ENCODE data around the gene SLC16A8.
"Not testable (repeated sequence)": the region's sequence is repeated elsewhere in the genome, so short reads cannot be mapped to it uniquely, and the experiment has no call there.

The SLC16A8 gene

GRCh38 chr22:38080850-38081635 is 2.9 kb downstream of the SLC16A8 start:
- H3K27ac Mint-ChIP-seq: no peak overlapping the region
- no peak for TF ChIP-seq CTCF (IDR thresholded peaks at IDR 0.05; ENCODE audit: unreplicated experiment in 3 of 3)
- no peaks in the 10 kb centered on the region for H3K9me3 Mint-ChIP-seq
- no peaks in the 10 kb centered on the region for H3K36me3 Mint-ChIP-seq (ENCODE audit: low read depth)
- H3K4me1 Mint-ChIP-seq: no peaks in the 10 kb centered on the region
- peaks cover 8% of the 10 kb centered on the region for H3K27me3 Mint-ChIP-seq (ENCODE audit: low read depth)
- H3K4me3 Mint-ChIP-seq: no peak overlapping the region

DNA sequence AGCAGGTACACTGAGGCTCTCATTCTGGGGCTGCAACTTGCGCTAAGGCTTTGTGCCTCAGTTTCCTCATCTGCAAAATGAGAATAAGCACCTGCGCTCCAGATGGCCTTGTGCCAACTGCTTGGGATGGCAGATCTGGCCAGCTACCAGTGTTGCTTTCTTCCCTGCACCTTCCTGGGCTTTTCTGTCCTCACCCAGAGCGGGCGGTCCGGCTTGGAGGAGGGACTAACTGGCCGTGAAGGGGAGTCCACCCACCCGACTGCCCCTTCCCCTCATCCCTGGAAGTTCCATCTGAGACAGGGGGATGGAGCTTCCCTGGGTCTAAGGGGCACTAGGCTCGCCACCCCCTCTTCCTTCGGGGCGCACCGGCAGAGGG is 3.5 kb downstream of the SLC16A8 start:
- TF ChIP-seq CTCF (IDR thresholded peaks at IDR 0.05; ENCODE audit: unreplicated experiment in 3 of 3): no peak
- no peak overlapping the region for H3K27ac Mint-ChIP-seq
- no peak overlapping the region for H3K4me3 Mint-ChIP-seq
- peaks cover 8% of the 10 kb centered on the region for H3K27me3 Mint-ChIP-seq (ENCODE audit: low read depth)
- no peaks in the 10 kb centered on the region for H3K36me3 Mint-ChIP-seq (ENCODE audit: low read depth)
- no peaks in the 10 kb centered on the region for H3K9me3 Mint-ChIP-seq
- no peaks in the 10 kb centered on the region for H3K4me1 Mint-ChIP-seq

DNA sequence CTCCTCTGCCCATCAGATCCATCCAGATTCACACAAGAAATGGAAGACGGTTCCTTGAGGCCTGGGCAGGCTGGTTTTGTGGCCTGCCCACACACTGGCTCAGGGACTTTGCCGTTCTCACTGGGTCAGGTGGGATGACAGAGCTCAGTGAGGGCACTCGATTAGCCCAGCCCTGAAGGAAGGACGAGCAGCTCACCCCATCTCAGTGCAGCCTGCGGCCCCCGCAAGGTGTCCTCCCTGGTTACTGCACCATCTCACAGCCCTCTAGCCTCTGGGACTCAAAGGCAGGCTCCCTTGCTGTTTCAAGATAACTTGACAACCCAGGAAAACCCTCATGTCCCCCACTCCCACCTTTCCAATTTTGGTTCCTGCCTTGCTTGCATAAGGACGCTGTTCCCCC is 4.2 kb downstream of the SLC16A8 start:
- no peak overlapping the region for H3K27ac Mint-ChIP-seq
- no peaks in the 10 kb centered on the region for H3K9me3 Mint-ChIP-seq
- H3K36me3 Mint-ChIP-seq (ENCODE audit: low read depth): no peaks in the 10 kb centered on the region
- H3K4me1 Mint-ChIP-seq: no peaks in the 10 kb centered on the region
- H3K27me3 Mint-ChIP-seq (ENCODE audit: low read depth): peaks cover 8% of the 10 kb centered on the region
- no peak for TF ChIP-seq CTCF (IDR thresholded peaks at IDR 0.05; ENCODE audit: unreplicated experiment in 3 of 3)
- no peak overlapping the region for H3K4me3 Mint-ChIP-seq

DNA sequence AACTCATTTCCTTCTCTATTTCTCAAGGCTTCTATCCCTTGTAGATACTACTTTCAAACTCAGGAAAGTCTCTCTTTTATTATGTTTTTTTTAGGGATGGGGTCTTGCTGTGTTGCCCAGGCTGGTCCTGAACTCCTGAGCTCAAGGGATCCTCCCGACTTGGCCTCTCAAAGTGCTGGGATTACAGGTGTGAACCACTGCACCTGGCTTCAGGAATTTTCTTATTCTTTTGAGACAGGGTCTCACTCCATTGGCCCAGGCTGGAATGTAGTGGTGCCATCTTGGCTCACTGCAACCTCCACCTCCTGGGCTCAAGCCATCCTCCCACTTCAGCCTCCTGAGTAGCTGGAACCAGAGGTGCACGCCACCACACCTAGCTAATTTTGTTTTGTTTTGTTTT is 4.8 kb downstream of the SLC16A8 start:
- not testable (repeated sequence) for H3K4me1 Mint-ChIP-seq; H3K27ac Mint-ChIP-seq; H3K4me3 Mint-ChIP-seq; H3K36me3 Mint-ChIP-seq (ENCODE audit: low read depth); H3K9me3 Mint-ChIP-seq; H3K27me3 Mint-ChIP-seq (ENCODE audit: low read depth)

DNA sequence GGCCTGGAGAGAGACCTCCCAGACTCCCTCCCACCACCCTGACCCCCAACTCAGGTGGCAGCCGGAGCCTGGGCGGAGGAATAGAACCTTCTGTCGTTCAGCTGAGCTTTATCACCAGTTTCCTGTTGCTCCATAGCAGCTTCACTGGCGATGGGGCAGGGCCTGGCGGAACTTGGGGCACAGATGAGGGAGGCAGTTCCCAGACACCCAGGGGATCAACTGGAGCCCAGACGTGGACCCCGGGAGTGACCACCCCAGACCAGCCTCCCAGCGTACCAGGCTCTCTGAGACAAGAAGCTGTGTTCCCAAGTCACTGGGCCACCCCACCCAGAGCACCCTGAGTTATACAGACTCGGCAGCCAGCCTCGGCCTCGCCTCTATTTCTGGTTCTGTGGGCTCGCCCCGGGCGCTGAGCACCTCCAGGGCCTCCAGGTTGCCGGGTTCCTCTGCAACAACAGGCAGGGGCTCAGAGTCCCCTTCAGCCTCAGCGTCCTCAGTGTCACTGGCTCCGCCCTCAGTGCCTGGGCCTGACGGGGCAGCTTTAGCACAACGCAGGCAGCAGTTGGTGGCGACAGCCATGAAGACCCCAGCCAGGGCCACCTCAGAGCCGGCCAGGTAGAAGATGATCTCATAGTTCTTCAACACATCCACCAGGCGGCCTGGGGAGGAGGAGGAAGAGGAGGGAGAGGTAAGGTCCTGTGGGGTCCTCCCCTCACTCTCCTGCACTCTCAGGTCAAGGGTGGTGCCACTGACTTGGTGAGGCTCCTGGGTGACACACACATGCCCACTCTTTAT is 5.7 kb downstream of the SLC16A8 start:
- Mint-ChIP-seq H3K36me3 (ENCODE audit: low read depth) (peaks cover 4% of the 10 kb centered on the region), H3K9me3 (no peaks in the 10 kb centered on the region), H3K27ac (no peak overlapping the region), H3K27me3 (ENCODE audit: low read depth) (peaks cover 8% of the 10 kb centered on the region), H3K4me3 (no peak overlapping the region), H3K4me1 (no peaks in the 10 kb centered on the region)
- TF ChIP-seq CTCF (IDR thresholded peaks at IDR 0.05; ENCODE audit: unreplicated experiment in 3 of 3): no peak

DNA sequence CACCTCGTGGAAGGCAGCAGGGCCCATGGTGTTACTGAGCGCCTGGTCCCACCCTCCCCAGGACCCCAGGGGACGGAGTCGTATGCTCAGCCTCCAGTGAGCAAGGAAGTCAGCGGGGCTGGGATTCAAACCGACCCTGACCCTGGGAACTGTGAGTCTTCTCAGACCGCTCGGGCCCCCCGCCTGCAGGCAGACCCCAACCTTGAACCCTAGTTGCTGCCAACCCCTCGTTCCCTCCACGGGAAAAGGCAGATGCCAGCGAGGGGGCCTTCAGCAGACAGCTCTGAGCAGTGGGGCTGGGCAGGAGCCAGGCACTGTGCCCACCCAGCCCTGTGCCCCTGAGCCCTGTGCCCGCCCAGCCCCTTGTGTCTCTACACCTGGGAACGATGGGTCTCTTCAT is 6.4 kb downstream of the SLC16A8 start:
- Mint-ChIP-seq H3K27ac (no peak overlapping the region), H3K4me1 (no peaks in the 10 kb centered on the region), H3K27me3 (ENCODE audit: low read depth) (peaks cover 8% of the 10 kb centered on the region), H3K4me3 (no peak overlapping the region), H3K36me3 (ENCODE audit: low read depth) (peaks cover 4% of the 10 kb centered on the region), H3K9me3 (no peaks in the 10 kb centered on the region)
- TF ChIP-seq CTCF (IDR thresholded peaks at IDR 0.05; ENCODE audit: unreplicated experiment in 3 of 3): no peak
